Measurements from ENCODE around the gene LIF.

The LIF gene

GRCh38 chr22:30262112-30262511 lies 15.6 kb upstream of the LIF start:
- no peaks in the 10 kb centered on the region for H3K27me3 ChIP-seq (ENCODE audit: insufficient read depth, poor library complexity, severe bottlenecking)
- H3K4me3 ChIP-seq (replicated peaks; ENCODE audit: insufficient read depth, low read length): no peak overlapping the region
- no peak overlapping the region for H3K27ac ChIP-seq (replicated peaks)
- no peak for DNase-seq (ENCODE audit: low read depth in 1 of 2, low spot score in 1 of 2)
- no peak for TF ChIP-seq SPI1 (IDR thresholded peaks at IDR 0.05; ENCODE audit: borderline replicate concordance, low read depth)
- no peak for TF ChIP-seq REST (IDR thresholded peaks at IDR 0.05; ENCODE audit: insufficient replicate concordance, low read depth)
- no peak for TF ChIP-seq GABPA (IDR thresholded peaks at IDR 0.05; ENCODE audit: low read depth)

- peak; percentile 47 to 50 for DNase-seq (ENCODE audit: low read depth in 1 of 2, low spot score in 1 of 2)
- H3K27ac ChIP-seq (replicated peaks): no peak overlapping the region
Measured at GRCh38 chr22:30261134-30261533, 14.6 kb upstream of the LIF start.

GRCh38 chr22:30260682-30261081 lies 14.1 kb upstream of the LIF start:
- H3K4me3 ChIP-seq (replicated peaks; ENCODE audit: insufficient read depth, low read length): no peak overlapping the region
- TF ChIP-seq GABPA (IDR thresholded peaks at IDR 0.05; ENCODE audit: low read depth): no peak
- H3K27me3 ChIP-seq (ENCODE audit: insufficient read depth, poor library complexity, severe bottlenecking): no peaks in the 10 kb centered on the region
- DNase-seq (ENCODE audit: low read depth in 1 of 2, low spot score in 1 of 2): no peak
- no peak overlapping the region for H3K27ac ChIP-seq (replicated peaks)

More at GRCh38 chr22:30261134-30261533, 14.6 kb upstream of the LIF start:
- Histone ChIP-seq H3K4me3 (replicated peaks; ENCODE audit: insufficient read depth, low read length) (no peak overlapping the region), H3K27me3 (ENCODE audit: insufficient read depth, poor library complexity, severe bottlenecking) (no peaks in the 10 kb centered on the region)
- TF ChIP-seq GABPA (IDR thresholded peaks at IDR 0.05; ENCODE audit: low read depth): no peak
- no peak for TF ChIP-seq SPI1 (IDR thresholded peaks at IDR 0.05; ENCODE audit: borderline replicate concordance, low read depth)
- no peak for TF ChIP-seq REST (IDR thresholded peaks at IDR 0.05; ENCODE audit: insufficient replicate concordance, low read depth)
- no peak for TF ChIP-seq POLR2AphosphoS5 (IDR thresholded peaks at IDR 0.05; ENCODE audit: low read depth)
- no peak for TF ChIP-seq CTCF (IDR thresholded peaks at IDR 0.05; ENCODE audit: insufficient read depth, low read length)

- TF ChIP-seq SPI1 (IDR thresholded peaks at IDR 0.05; ENCODE audit: borderline replicate concordance, low read depth) (no peak), CTCF (IDR thresholded peaks at IDR 0.05; ENCODE audit: insufficient read depth, low read length) (no peak), POLR2AphosphoS5 (IDR thresholded peaks at IDR 0.05; ENCODE audit: low read depth) (no peak), REST (IDR thresholded peaks at IDR 0.05; ENCODE audit: insufficient replicate concordance, low read depth) (no peak), GABPA (IDR thresholded peaks at IDR 0.05; ENCODE audit: low read depth) (no peak)
- Histone ChIP-seq H3K27ac (replicated peaks) (no peak overlapping the region), H3K4me3 (replicated peaks; ENCODE audit: insufficient read depth, low read length) (no peak overlapping the region), H3K27me3 (ENCODE audit: insufficient read depth, poor library complexity, severe bottlenecking) (no peaks in the 10 kb centered on the region)
- DNase-seq (ENCODE audit: low read depth in 1 of 2, low spot score in 1 of 2): no peak
Measured at GRCh38 chr22:30260276-30260675, 13.7 kb upstream of the LIF start.
